ENCODE data around the gene EPHA8.

DNA sequence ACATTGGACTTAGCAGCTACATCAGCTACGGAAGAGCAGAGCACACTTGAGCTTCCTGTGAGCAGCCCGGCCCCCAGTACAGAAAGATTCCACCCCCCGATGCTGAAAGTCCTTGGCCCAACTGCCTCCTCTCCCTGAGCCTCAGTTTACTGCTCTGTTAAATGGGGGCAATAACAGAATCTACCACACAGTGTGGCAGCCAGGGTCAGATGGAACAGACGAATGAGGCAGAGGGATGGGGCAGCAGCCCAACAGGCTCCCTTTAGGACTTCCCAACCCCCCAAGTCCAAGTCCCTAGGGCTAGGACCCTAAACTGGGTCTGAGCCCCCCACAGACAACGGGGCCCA is 50.3 kb downstream of the EPHA8 start:
- TF ChIP-seq, protein P1, sequence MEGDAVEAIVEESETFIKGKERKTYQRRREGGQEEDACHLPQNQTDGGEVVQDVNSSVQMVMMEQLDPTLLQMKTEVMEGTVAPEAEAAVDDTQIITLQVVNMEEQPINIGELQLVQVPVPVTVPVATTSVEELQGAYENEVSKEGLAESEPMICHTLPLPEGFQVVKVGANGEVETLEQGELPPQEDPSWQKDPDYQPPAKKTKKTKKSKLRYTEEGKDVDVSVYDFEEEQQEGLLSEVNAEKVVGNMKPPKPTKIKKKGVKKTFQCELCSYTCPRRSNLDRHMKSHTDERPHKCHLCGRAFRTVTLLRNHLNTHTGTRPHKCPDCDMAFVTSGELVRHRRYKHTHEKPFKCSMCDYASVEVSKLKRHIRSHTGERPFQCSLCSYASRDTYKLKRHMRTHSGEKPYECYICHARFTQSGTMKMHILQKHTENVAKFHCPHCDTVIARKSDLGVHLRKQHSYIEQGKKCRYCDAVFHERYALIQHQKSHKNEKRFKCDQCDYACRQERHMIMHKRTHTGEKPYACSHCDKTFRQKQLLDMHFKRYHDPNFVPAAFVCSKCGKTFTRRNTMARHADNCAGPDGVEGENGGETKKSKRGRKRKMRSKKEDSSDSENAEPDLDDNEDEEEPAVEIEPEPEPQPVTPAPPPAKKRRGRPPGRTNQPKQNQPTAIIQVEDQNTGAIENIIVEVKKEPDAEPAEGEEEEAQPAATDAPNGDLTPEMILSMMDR (IDR thresholded peaks at IDR 0.05): no peak
- TF ChIP-seq POLR2A (IDR thresholded peaks at IDR 0.05): no peak

All from adrenal gland (tissue), 5 donors.